H1 (cell line): ENCODE results near the gene TMEM178B. TPM values are rescaled to one million over a fixed set of nuclear protein-coding genes. Genes with fewer than 3 reads are reported as not detected.

Source experiments
- CBX5 ChIP-seq: fragments of 300-800, 300-1000 bp; sonication (generic); IDR thresholded peaks from 2 replicates; pipeline ENCODE4 v1.7.1; 2016; ENCODE audit warnings: antibody characterized with exemption, low read length, low read depth
- CBX8 ChIP-seq: fragments of 300-800, 300-1000 bp; sonication (generic); IDR thresholded peaks from 2 replicates; pipeline ENCODE4 v1.7.1; 2016; ENCODE audit warnings: low read depth, low read length, borderline replicate concordance
- CHD1 ChIP-seq: IDR thresholded peaks from 2 replicates; pipeline ENCODE4 v1.6.1; 2012; ENCODE audit warnings: low read depth, low read length, improper control_type of control experiment
- E2F6 ChIP-seq: IDR thresholded peaks from 2 replicates; pipeline ENCODE4 v1.6.1; 2012; ENCODE audit warnings: inconsistent platforms
- EGR1 ChIP-seq: IDR thresholded peaks from 2 replicates; pipeline ENCODE4 v1.6.1; 2011; ENCODE audit warnings: low read depth, low read length, borderline replicate concordance
- EP300 ChIP-seq, 2 experiments: IDR thresholded peaks; 1 replicate in 1 of 2; 2 replicates in 1 of 2; pipeline ENCODE4 v1.6.1; 2011 to 2012; ENCODE audit warnings: low read depth in 2 of 2, low read length in 2 of 2, mild to moderate bottlenecking in 2 of 2, borderline replicate concordance in 1 of 2, inconsistent platforms in 1 of 2, moderate library complexity in 1 of 2
- SAP30 ChIP-seq: fragments of 300-600 bp; sonication (generic); IDR thresholded peaks from 2 replicates; pipeline ENCODE4 v1.7.1; 2012; ENCODE audit warnings: low read length, moderate library complexity, mild to moderate bottlenecking, inconsistent platforms; ENCODE audit not compliant: insufficient read depth, insufficient replicate concordance
- TAF7 ChIP-seq: optimal IDR thresholded peaks from 2 replicates; pipeline ENCODE3; 2011; ENCODE audit warnings: low read depth, mild to moderate bottlenecking, inconsistent platforms, low read length, moderate library complexity, borderline replicate concordance
- polyA plus RNA-seq, 7 experiments: library from polyadenylated mRNA; depleted of rRNA in 3 of 7; stranded (reverse) in 5 of 7; unstranded in 2 of 7; fragments of >200 nt in 5 of 7; fragments of 200-250 nt in 2 of 7; gene quantifications; 1 replicate in 5 of 7; 2 replicates in 1 of 7; 4 replicates in 1 of 7; pipeline versions ENCODE4 v1.2.1 to v1.2.3, GENCODE V29; 2011 to 2013; ENCODE audit warnings: missing spikeins in 2 of 7, mixed read lengths in 2 of 7
- total RNA-seq: library from RNA; stranded (reverse); fragmentation: NEBNext Ultra II Directional; extraction: Animal tissue kit (Norgen Biotek cat#: 25700); gene quantifications from 2 replicates; pipeline ENCODE4 v1.2.1, GENCODE V29; 2021

Gene TMEM178B
- total and polyA plus RNA-seq, 2 of the 8 experiments (the other 6 are each of a cell fraction or from before 2014, with no cell fraction given): 5.3 to 18.1 TPM

- TF ChIP-seq EGR1: 0 out of 2 replicates have a peak, but pooled peaks have one; percentile 7
- no peak for TF ChIP-seq CBX5
- no peak for TF ChIP-seq CBX8
- TF ChIP-seq EP300 (IDR thresholded peaks at IDR 0.05; ENCODE audit: borderline replicate concordance in 1 of 2, low read depth in 2 of 2, low read length in 2 of 2): no peak
- peak; percentile 97 for TF ChIP-seq E2F6
- peak; percentile 35 for TF ChIP-seq SAP30
- TF ChIP-seq TAF7: no peak
- no peak for TF ChIP-seq CHD1
- TF ChIP-seq, all 59 proteins: peak for 20
Observed at GRCh38 chr7:141511676-141512396, 438.0 kb downstream of the TMEM178B start (continued).
